AG09309 (cell line): Measurements from ENCODE around the gene KLHL6.

Experiments
- DNase-seq: peaks from one replicate; pipeline ENCODE4 v3.0.0-alpha.2; 2010; ENCODE audit warnings: low read depth
- H3K4me3 ChIP-seq: 2 replicates; pipeline ENCODE4 v1.5.1; 2011; ENCODE audit warnings: mild to moderate bottlenecking, low read depth, low read length, moderate library complexity; ENCODE audit not compliant: control insufficient read depth
- TF ChIP-seq, protein P1 (sequence below): IDR thresholded peaks from 2 replicates; pipeline ENCODE4 v1.5.1; 2011; ENCODE audit warnings: mild to moderate bottlenecking, low read depth, low read length, inconsistent platforms; ENCODE audit not compliant: insufficient read depth, control insufficient read depth; ENCODE audit errors: missing control alignments

KLHL6 gene

GRCh38 chr3:183555541-183556081 is at the start of gene KLHL6:
KLHL6 (minus strand) TSS chr3:183555706; CDS start chr3:183555653, 53 bp downstream.
- DNase-seq: no peak

DNA sequence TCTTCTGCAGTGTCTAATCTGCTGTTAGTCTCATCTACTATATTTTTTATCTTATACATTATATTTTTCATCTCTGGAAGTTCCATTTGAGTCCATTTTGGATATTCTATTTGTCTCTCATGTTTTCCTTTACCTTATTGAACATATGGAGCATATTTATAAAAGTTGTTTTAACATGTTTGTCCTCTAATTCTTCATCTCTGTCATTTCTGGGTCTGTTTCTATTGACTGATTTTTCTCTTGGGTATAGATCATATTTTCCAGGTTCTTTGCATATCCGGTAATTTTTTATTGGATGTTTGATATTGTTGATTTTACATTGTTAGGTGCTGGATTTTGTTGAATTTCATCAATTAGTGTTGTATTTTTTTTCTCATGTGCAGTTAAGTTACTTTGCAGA is 42.5 kb upstream of the KLHL6 start:
- TF ChIP-seq, protein P1, sequence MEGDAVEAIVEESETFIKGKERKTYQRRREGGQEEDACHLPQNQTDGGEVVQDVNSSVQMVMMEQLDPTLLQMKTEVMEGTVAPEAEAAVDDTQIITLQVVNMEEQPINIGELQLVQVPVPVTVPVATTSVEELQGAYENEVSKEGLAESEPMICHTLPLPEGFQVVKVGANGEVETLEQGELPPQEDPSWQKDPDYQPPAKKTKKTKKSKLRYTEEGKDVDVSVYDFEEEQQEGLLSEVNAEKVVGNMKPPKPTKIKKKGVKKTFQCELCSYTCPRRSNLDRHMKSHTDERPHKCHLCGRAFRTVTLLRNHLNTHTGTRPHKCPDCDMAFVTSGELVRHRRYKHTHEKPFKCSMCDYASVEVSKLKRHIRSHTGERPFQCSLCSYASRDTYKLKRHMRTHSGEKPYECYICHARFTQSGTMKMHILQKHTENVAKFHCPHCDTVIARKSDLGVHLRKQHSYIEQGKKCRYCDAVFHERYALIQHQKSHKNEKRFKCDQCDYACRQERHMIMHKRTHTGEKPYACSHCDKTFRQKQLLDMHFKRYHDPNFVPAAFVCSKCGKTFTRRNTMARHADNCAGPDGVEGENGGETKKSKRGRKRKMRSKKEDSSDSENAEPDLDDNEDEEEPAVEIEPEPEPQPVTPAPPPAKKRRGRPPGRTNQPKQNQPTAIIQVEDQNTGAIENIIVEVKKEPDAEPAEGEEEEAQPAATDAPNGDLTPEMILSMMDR: no peak
- no peak overlapping the region for H3K4me3 ChIP-seq
- DNase-seq: no peak

More at GRCh38 chr3:183555541-183556081, at the start of gene KLHL6:
- no peak within 1 kb of the TSS for H3K4me3 ChIP-seq
- TF ChIP-seq, protein P1: no peak

GRCh38 chr3:183594636-183595035 is 39.1 kb upstream of the KLHL6 start:
- DNase-seq: no peak
- TF ChIP-seq, protein P1: no peak
- no peak overlapping the region for H3K4me3 ChIP-seq

DNA sequence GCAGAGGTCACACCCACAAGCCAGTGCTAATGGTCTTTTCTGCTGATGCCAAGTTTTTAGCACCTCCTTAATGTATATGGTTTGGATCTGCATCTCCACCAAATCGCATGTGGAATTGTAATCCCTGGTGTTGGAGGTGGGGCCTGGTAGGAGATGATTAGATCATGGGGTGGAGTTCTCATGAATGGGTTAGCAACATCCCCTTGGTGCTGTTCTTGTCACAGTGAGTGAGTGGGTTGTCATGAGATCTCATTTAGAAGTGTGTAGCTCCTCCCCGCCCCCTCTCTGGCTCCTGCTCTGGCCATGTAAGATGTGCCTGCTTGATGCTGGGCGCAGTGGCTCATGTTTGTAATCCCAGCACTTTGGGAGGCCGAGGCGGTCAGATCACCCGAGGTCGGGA is 37.3 kb upstream of the KLHL6 start:
- TF ChIP-seq, protein P1: no peak
- no peak for DNase-seq
- H3K4me3 ChIP-seq: no peak overlapping the region

GRCh38 chr3:183591881-183592521 is 36.5 kb upstream of the KLHL6 start:
- H3K4me3 ChIP-seq: no peak overlapping the region
- no peak for DNase-seq
- TF ChIP-seq, protein P1: peak; percentile 14

DNA sequence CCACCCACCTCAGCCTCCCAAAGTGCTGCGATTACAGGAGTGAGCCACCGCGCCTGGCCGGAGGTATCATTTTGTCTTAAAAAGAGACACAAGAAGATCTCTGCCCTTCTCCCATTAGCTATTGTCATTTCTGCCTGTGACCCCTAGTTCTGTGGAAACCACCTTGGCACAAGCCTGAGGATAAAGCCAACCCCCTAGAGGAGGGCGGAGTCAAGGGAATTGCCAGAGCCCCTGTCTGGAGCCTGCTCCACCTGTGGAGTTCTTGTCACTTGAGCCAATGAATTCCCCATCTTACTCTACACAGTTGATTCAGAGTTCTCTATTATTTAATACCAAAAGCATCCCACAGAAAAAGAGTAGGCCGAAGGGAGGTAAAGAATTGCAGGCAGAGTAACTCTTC is 34.9 kb upstream of the KLHL6 start:
- no peak for DNase-seq
- no peak overlapping the region for H3K4me3 ChIP-seq
- TF ChIP-seq, protein P1: no peak

GRCh38 chr3:183587336-183587735 is 31.8 kb upstream of the KLHL6 start:
- DNase-seq: no peak
- TF ChIP-seq, protein P1: no peak
- no peak overlapping the region for H3K4me3 ChIP-seq
